DMS79 (cell line): ENCODE data around the gene SLCO2B1.
"Not testable (repeated sequence)": the region's sequence is repeated elsewhere in the genome, so short reads cannot be mapped to it uniquely, and the experiment has no call there.

Source experiments
- DNase-seq: peaks from one replicate; lab custom pipeline; 2025; lab: John Stamatoyannopoulos, UW

Gene SLCO2B1

GRCh38 chr11:75150879-75151278 lies at the start of gene SLCO2B1:
Gene SLCO2B1 (plus strand): TSS chr11:75151107. CDS start chr11:75151382, 275 bp downstream.
- no peak for DNase-seq

- no peak for DNase-seq
These were observed 49.3 kb upstream of the SLCO2B1 start for GRCh38 chr11:75101424-75102128.

- no peak for DNase-seq
These were observed 47.4 kb upstream of the SLCO2B1 start for GRCh38 chr11:75103380-75104026.

- no peak for DNase-seq
These were observed 45.4 kb upstream of the SLCO2B1 start for GRCh38 chr11:75105462-75105925.

- DNase-seq = not testable (repeated sequence)
These were observed 44.8 kb upstream of the SLCO2B1 start for GRCh38 chr11:75105967-75106681.

- DNase-seq = no peak
These were observed 43.7 kb upstream of the SLCO2B1 start for GRCh38 chr11:75107187-75107586.

- DNase-seq = no peak
These were observed 38.7 kb upstream of the SLCO2B1 start for GRCh38 chr11:75112200-75112599.

GRCh38 chr11:75113030-75113429 lies 37.9 kb upstream of the SLCO2B1 start:
- DNase-seq = no peak

- no peak for DNase-seq
These were observed 36.4 kb upstream of the SLCO2B1 start for GRCh38 chr11:75114465-75114864.

GRCh38 chr11:75118577-75118976 lies 32.3 kb upstream of the SLCO2B1 start:
- no peak for DNase-seq

- no peak for DNase-seq
These were observed 24.3 kb upstream of the SLCO2B1 start for GRCh38 chr11:75126564-75126963.

- DNase-seq = no peak
These were observed 18.8 kb upstream of the SLCO2B1 start for GRCh38 chr11:75132080-75132479.

GRCh38 chr11:75133976-75134375 lies 16.9 kb upstream of the SLCO2B1 start:
- DNase-seq = no peak

GRCh38 chr11:75135021-75135650 lies 15.8 kb upstream of the SLCO2B1 start:
- no peak for DNase-seq

GRCh38 chr11:75135651-75136050 lies 15.3 kb upstream of the SLCO2B1 start:
- DNase-seq = no peak

GRCh38 chr11:75140269-75141138 lies 10.4 kb upstream of the SLCO2B1 start:
- DNase-seq = no peak

GRCh38 chr11:75141166-75141565 lies 9.7 kb upstream of the SLCO2B1 start:
- DNase-seq = no peak

- peak; percentile 11 for DNase-seq
These were observed 8.0 kb upstream of the SLCO2B1 start for GRCh38 chr11:75142714-75143419.

- DNase-seq = no peak
These were observed 7.5 kb upstream of the SLCO2B1 start for GRCh38 chr11:75143420-75143731.

GRCh38 chr11:75144716-75145014 lies 6.2 kb upstream of the SLCO2B1 start:
- no peak for DNase-seq
